KMS-11 (cell line): ENCODE data around the gene PRSS33.

Source experiments
- H2AFZ ChIP-seq: fragments of 200-600 bp; sonication (generic); 2 replicates; pipeline ENCODE4 v1.6.1; 2016; ENCODE audit warnings: antibody characterized with exemption, mixed run types, low read depth
- H3K27ac ChIP-seq: fragments of 200-600 bp; sonication (generic); 2 replicates; pipeline ENCODE4 v1.6.1; 2016; ENCODE audit warnings: mild to moderate bottlenecking, mixed run types
- H3K27me3 ChIP-seq: fragments of 200-600 bp; sonication (generic); 2 replicates; pipeline ENCODE4 v1.6.1; 2017; ENCODE audit warnings: mild to moderate bottlenecking, low read depth, mixed run types, moderate library complexity; ENCODE audit not compliant: insufficient read depth
- H3K36me3 ChIP-seq: fragments of 200-600 bp; sonication (generic); 2 replicates; pipeline ENCODE4 v1.6.1; 2017; ENCODE audit warnings: mild to moderate bottlenecking, mixed run types; ENCODE audit not compliant: insufficient read depth
- H3K4me1 ChIP-seq: fragments of 200-600 bp; sonication (generic); 2 replicates; pipeline ENCODE4 v1.6.1; 2016; ENCODE audit warnings: mild to moderate bottlenecking, low read depth, mixed run types; ENCODE audit not compliant: poor library complexity, severe bottlenecking
- H3K4me2 ChIP-seq: fragments of 200-600 bp; sonication (generic); 2 replicates; pipeline ENCODE4 v1.7.0; 2016; ENCODE audit warnings: mild to moderate bottlenecking, mixed run types
- H3K4me3 ChIP-seq: fragments of 200-600 bp; sonication (generic); IDR thresholded peaks from 2 replicates; pipeline ENCODE4 v1.6.1; 2017; ENCODE audit warnings: low read depth, low read length, mixed read lengths; ENCODE audit not compliant: insufficient read depth
- H3K79me2 ChIP-seq: fragments of 200-600 bp; sonication (generic); 2 replicates; pipeline ENCODE4 v1.6.1; 2016; ENCODE audit warnings: low read depth, mixed run types; ENCODE audit not compliant: insufficient read depth
- H3K9ac ChIP-seq: fragments of 200-600 bp; sonication (generic); 2 replicates; pipeline ENCODE4 v1.6.1; 2016; ENCODE audit warnings: mild to moderate bottlenecking, mixed run types
- H4K20me1 ChIP-seq: fragments of 200-600 bp; sonication (generic); 2 replicates; pipeline ENCODE4 v1.6.1; 2016; ENCODE audit warnings: mild to moderate bottlenecking, mixed run types; ENCODE audit not compliant: insufficient read depth
- TF ChIP-seq, protein P1 (sequence below): fragments of 200-600 bp; sonication (generic); conservative IDR thresholded peaks from 2 replicates; pipeline ENCODE4 v1.6.1; 2017; ENCODE audit warnings: low read depth, mild to moderate bottlenecking, antibody characterized with exemption, low read length, moderate library complexity, mixed read lengths

The PRSS33 gene

DNA sequence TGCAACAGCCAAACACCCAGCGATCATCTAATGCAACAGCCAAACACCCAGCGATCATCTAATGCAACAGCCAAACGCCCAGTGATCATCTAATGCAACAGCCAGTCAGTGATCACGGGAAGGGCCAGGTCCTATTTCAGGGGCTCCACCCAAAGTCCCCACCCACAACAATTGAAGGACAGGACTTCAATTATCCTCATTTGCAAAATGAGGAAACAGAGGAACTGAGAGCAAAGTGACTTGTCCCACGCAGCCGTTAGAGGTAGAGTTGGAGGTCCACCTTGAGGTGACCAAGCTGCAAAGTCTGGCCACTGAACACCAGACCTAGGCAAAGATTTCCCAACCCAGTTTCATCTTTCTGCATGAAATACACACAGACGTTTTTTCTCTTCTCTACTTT is 46.4 kb upstream of the PRSS33 start:
- Histone ChIP-seq H3K9ac (no peak overlapping the region), H3K79me2 (no peaks in the 10 kb centered on the region), H3K4me3 (no peak overlapping the region), H3K4me2 (no peak overlapping the region), H3K4me1 (no peaks in the 10 kb centered on the region), H2AFZ (no peak overlapping the region), H3K27ac (no peak overlapping the region), H4K20me1 (no peaks in the 10 kb centered on the region), H3K27me3 (peaks cover 89% of the 10 kb centered on the region), H3K36me3 (no peaks in the 10 kb centered on the region)
- TF ChIP-seq, protein P1, sequence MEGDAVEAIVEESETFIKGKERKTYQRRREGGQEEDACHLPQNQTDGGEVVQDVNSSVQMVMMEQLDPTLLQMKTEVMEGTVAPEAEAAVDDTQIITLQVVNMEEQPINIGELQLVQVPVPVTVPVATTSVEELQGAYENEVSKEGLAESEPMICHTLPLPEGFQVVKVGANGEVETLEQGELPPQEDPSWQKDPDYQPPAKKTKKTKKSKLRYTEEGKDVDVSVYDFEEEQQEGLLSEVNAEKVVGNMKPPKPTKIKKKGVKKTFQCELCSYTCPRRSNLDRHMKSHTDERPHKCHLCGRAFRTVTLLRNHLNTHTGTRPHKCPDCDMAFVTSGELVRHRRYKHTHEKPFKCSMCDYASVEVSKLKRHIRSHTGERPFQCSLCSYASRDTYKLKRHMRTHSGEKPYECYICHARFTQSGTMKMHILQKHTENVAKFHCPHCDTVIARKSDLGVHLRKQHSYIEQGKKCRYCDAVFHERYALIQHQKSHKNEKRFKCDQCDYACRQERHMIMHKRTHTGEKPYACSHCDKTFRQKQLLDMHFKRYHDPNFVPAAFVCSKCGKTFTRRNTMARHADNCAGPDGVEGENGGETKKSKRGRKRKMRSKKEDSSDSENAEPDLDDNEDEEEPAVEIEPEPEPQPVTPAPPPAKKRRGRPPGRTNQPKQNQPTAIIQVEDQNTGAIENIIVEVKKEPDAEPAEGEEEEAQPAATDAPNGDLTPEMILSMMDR: no peak

DNA sequence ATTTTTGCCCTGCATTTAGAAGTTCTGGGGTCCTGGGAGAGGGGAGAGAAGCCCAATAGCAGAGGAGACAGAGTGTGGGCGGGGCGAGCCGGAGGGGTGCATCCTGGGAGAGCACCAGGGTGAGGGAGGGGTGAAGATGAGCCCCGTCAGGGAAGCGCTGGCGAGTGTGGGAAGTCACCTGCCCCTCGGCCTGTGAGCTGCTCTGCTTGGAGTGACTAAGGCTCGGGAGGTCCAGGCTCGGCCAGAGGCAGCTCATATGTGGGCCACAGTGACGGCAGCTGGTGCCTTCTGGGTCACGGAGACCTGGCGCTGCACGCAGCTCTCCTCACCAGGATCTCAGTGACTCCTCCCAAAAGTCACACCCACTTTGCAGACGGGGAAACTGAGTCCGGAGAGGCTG is 43.8 kb upstream of the PRSS33 start:
- no peaks in the 10 kb centered on the region for H4K20me1 ChIP-seq
- H3K4me3 ChIP-seq: no peak overlapping the region

DNA sequence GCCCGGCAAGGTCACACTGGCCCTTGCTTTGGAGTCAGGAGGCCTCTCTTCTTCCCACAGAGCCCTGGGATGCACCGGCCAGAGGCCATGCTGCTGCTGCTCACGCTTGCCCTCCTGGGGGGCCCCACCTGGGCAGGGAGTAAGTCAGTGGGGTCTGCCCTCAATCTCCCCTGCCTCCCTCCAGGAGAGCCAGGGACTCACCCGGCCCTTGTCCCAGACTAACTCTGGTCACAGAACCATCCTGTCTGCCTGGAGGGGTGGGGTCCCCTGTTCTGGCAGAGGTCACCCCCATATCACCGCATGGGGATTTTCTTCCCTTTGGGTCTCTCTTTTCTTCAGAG is 43.0 kb upstream of the PRSS33 start:
- H3K36me3 ChIP-seq: no peaks in the 10 kb centered on the region
- TF ChIP-seq, protein P1: no peak
- H2AFZ ChIP-seq: no peak overlapping the region
- no peaks in the 10 kb centered on the region for H4K20me1 ChIP-seq
- no peak overlapping the region for H3K27ac ChIP-seq
- no peak overlapping the region for H3K4me3 ChIP-seq
- no peaks in the 10 kb centered on the region for H3K4me1 ChIP-seq
- H3K9ac ChIP-seq: no peak overlapping the region
- no peak overlapping the region for H3K4me2 ChIP-seq
- no peaks in the 10 kb centered on the region for H3K79me2 ChIP-seq
- peaks cover 90% of the 10 kb centered on the region for H3K27me3 ChIP-seq

More for the DNA sequence above, 43.8 kb upstream of the PRSS33 start:
- Histone ChIP-seq H2AFZ (no peak overlapping the region), H3K4me2 (no peak overlapping the region), H3K27ac (no peak overlapping the region), H3K36me3 (no peaks in the 10 kb centered on the region), H3K27me3 (peaks cover 90% of the 10 kb centered on the region), H3K9ac (no peak overlapping the region), H3K4me1 (no peaks in the 10 kb centered on the region), H3K79me2 (no peaks in the 10 kb centered on the region)
- TF ChIP-seq, protein P1: no peak

DNA sequence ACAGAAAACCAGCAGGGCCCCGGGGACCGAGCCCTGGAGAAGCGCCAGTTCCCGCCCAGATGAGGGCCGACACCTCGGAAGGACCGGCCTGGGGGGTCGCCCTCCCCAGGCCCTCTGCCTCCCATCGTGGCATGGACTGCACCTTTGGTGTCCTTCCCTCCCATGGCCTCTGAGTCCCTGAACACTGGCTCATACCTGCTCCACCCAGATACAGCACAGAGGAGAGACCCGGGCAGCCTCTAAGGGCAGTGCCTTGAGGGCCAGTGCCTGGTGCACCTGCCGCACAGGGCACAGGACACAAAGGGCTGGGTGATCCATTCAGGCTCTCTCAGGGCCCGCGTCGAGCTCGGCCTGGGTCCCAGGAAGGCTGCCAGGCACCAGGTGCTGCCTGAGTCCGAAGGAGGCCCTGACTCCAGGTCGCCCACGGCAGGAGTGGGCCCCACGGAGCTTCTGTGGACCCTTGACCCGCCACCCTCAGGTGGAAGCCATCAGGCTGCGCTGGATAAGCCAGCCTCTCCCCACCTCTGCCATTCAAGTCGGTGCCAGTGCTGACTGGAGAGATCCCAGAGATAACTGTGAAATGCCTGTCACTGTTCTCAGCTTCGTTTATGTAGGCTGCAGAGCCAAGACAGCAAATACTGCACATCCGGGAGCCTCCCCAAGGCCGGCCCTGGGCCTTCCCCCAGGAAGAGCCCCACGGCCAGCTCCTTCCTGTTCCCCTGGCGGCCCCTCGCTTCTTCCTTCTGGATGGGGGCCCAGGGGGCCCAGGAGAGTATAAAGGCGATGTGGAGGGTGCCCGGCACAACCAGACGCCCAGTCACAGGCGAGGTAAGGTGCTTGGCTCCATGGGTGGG is 42.4 kb upstream of the PRSS33 start, which contains the start of gene ZG16B:
ZG16B (plus strand) TSS at position 803 of the 854 bp plus-strand sequence. CDS start 139 bp downstream, outside the sequence.
- no peaks in the 10 kb centered on the region for H3K4me1 ChIP-seq
- H3K4me3 ChIP-seq: no peak within 1 kb of the TSS
- no peak within 1 kb of the TSS for H2AFZ ChIP-seq
- peaks cover 95% of the 10 kb centered on the region for H3K27me3 ChIP-seq
- H3K4me2 ChIP-seq: no peak within 1 kb of the TSS
- no peaks in the 10 kb centered on the region for H3K79me2 ChIP-seq
- no peak within 1 kb of the TSS for H3K9ac ChIP-seq
- no peaks in the 10 kb centered on the region for H3K36me3 ChIP-seq
- no peak within 1 kb of the TSS for H3K27ac ChIP-seq
- TF ChIP-seq, protein P1: no peak
- no peaks in the 10 kb centered on the region for H4K20me1 ChIP-seq
